ENCODE measurements around the gene RNF145. TPM values are rescaled to one million over a fixed set of nuclear protein-coding genes. Genes with fewer than 3 reads are reported as not detected.

The RNF145 gene
- total and polyA plus RNA-seq, 2 of the 13 experiments (the other 11 are each of a cell fraction or from before 2014, with no cell fraction given), result 24.6 TPM

DNA sequence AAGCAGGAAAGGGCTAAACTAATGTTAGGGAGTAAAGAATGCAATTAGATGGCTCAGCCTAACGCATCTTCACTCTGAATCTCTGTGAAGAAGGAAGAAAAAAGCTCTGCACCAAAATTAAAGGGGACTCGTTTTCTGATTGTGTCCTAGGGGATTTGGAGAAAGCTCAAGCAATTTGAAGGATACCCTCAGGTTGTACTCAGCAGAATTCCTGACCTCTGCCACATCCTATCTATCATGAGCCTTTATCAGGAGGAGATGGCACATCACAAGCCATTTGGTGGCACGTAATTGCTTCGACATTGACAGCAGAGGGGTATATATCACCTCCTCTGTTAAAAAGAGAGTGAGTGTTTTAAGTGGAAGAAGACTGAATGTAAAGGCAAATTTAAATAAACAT lies 77.4 kb downstream of the RNF145 start:
- Histone ChIP-seq H3K79me2 (ENCODE audit: insufficient read depth, low read length) (no peaks in the 10 kb centered on the region), H3K27ac (ENCODE audit: extremely low read length, insufficient read depth, low read length) (no peak overlapping the region), H3K9ac (ENCODE audit: insufficient read depth, low read depth, low read length) (no peak overlapping the region), H3K27me3 (ENCODE audit: control insufficient read depth in 1 of 2, insufficient read depth in 2 of 2, low read length in 2 of 2) (0 out of 5 replicates have a peak, but pooled peaks cover 0 to 3% of the 10 kb centered on the region in 2 experiments), H2AFZ (ENCODE audit: low read length) (no peak overlapping the region), H3K9me3 (ENCODE audit: low read length) (no peaks in the 10 kb centered on the region), H4K20me1 (ENCODE audit: insufficient read depth, low read length) (no peaks in the 10 kb centered on the region), H3K4me2 (ENCODE audit: low read depth, low read length) (no peak overlapping the region), H3K36me3 (replicated peaks in 1 of 2; ENCODE audit: control insufficient read depth in 1 of 2, insufficient read depth in 2 of 2, low read length in 2 of 2) (no peaks in the 10 kb centered on the region), H3K4me3 (replicated peaks in 1 of 3; ENCODE audit: insufficient read depth in 1 of 3, low read depth in 2 of 3, low read length in 3 of 3) (no peak overlapping the region), H3K4me1 (ENCODE audit: insufficient read depth, low read length) (no peaks in the 10 kb centered on the region)
- intact Hi-C loops (cut with micrococcal nuclease; ENCODE audit: unreplicated experiment), result loop anchor here (2.0 to 10.0 kb wide), 2 partner anchors 437 to 957 kb away; no protein-coding TSS in a partner anchor
- ChIA-PET CTCF (ENCODE audit: low intra/inter-chr PET ratio, low total read pairs) (no interaction called here), POLR2A (no interaction called here)
- TF ChIP-seq MIER3 (CRISPR knock-in tag; IDR thresholded peaks at IDR 0.05; ENCODE audit: borderline replicate concordance) (no peak), MYC (CRISPR knock-in tag; IDR thresholded peaks at IDR 0.05; ENCODE audit: borderline replicate concordance) (no peak), SKI (IDR thresholded peaks at IDR 0.05; ENCODE audit: partially characterized antibody) (no peak), GATAD1 (CRISPR knock-in tag; IDR thresholded peaks at IDR 0.05) (no peak), HDAC6 (IDR thresholded peaks at IDR 0.05; ENCODE audit: low read depth, low read length) (no peak), SRF (IDR thresholded peaks at IDR 0.05; ENCODE audit: low read depth, low read length) (no peak), ZNF224 (CRISPR knock-in tag; IDR thresholded peaks at IDR 0.05) (no peak), NFKB2 (CRISPR knock-in tag; IDR thresholded peaks at IDR 0.05; ENCODE audit: borderline replicate concordance) (no peak), ARID2 (CRISPR knock-in tag; IDR thresholded peaks at IDR 0.05; ENCODE audit: borderline replicate concordance) (no peak), SMAD9 (CRISPR knock-in tag; IDR thresholded peaks at IDR 0.05) (no peak), ZNF782 (CRISPR knock-in tag; IDR thresholded peaks at IDR 0.05; ENCODE audit: borderline replicate concordance) (no peak)
- TF ChIP-seq, protein P1, sequence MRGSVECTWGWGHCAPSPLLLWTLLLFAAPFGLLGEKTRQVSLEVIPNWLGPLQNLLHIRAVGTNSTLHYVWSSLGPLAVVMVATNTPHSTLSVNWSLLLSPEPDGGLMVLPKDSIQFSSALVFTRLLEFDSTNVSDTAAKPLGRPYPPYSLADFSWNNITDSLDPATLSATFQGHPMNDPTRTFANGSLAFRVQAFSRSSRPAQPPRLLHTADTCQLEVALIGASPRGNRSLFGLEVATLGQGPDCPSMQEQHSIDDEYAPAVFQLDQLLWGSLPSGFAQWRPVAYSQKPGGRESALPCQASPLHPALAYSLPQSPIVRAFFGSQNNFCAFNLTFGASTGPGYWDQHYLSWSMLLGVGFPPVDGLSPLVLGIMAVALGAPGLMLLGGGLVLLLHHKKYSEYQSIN (CRISPR knock-in tag; IDR thresholded peaks at IDR 0.05; ENCODE audit: borderline replicate concordance), result no peak
- TF ChIP-seq, protein P2, sequence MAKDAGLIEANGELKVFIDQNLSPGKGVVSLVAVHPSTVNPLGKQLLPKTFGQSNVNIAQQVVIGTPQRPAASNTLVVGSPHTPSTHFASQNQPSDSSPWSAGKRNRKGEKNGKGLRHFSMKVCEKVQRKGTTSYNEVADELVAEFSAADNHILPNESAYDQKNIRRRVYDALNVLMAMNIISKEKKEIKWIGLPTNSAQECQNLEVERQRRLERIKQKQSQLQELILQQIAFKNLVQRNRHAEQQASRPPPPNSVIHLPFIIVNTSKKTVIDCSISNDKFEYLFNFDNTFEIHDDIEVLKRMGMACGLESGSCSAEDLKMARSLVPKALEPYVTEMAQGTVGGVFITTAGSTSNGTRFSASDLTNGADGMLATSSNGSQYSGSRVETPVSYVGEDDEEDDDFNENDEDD (CRISPR knock-in tag; IDR thresholded peaks at IDR 0.05; ENCODE audit: borderline replicate concordance), result no peak
- TF ChIP-seq, protein P3, sequence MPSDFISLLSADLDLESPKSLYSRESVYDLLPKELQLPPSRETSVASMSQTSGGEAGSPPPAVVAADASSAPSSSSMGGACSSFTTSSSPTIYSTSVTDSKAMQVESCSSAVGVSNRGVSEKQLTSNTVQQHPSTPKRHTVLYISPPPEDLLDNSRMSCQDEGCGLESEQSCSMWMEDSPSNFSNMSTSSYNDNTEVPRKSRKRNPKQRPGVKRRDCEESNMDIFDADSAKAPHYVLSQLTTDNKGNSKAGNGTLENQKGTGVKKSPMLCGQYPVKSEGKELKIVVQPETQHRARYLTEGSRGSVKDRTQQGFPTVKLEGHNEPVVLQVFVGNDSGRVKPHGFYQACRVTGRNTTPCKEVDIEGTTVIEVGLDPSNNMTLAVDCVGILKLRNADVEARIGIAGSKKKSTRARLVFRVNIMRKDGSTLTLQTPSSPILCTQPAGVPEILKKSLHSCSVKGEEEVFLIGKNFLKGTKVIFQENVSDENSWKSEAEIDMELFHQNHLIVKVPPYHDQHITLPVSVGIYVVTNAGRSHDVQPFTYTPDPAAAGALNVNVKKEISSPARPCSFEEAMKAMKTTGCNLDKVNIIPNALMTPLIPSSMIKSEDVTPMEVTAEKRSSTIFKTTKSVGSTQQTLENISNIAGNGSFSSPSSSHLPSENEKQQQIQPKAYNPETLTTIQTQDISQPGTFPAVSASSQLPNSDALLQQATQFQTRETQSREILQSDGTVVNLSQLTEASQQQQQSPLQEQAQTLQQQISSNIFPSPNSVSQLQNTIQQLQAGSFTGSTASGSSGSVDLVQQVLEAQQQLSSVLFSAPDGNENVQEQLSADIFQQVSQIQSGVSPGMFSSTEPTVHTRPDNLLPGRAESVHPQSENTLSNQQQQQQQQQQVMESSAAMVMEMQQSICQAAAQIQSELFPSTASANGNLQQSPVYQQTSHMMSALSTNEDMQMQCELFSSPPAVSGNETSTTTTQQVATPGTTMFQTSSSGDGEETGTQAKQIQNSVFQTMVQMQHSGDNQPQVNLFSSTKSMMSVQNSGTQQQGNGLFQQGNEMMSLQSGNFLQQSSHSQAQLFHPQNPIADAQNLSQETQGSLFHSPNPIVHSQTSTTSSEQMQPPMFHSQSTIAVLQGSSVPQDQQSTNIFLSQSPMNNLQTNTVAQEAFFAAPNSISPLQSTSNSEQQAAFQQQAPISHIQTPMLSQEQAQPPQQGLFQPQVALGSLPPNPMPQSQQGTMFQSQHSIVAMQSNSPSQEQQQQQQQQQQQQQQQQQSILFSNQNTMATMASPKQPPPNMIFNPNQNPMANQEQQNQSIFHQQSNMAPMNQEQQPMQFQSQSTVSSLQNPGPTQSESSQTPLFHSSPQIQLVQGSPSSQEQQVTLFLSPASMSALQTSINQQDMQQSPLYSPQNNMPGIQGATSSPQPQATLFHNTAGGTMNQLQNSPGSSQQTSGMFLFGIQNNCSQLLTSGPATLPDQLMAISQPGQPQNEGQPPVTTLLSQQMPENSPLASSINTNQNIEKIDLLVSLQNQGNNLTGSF (CRISPR knock-in tag; IDR thresholded peaks at IDR 0.05), result no peak
- TF ChIP-seq, protein P4, sequence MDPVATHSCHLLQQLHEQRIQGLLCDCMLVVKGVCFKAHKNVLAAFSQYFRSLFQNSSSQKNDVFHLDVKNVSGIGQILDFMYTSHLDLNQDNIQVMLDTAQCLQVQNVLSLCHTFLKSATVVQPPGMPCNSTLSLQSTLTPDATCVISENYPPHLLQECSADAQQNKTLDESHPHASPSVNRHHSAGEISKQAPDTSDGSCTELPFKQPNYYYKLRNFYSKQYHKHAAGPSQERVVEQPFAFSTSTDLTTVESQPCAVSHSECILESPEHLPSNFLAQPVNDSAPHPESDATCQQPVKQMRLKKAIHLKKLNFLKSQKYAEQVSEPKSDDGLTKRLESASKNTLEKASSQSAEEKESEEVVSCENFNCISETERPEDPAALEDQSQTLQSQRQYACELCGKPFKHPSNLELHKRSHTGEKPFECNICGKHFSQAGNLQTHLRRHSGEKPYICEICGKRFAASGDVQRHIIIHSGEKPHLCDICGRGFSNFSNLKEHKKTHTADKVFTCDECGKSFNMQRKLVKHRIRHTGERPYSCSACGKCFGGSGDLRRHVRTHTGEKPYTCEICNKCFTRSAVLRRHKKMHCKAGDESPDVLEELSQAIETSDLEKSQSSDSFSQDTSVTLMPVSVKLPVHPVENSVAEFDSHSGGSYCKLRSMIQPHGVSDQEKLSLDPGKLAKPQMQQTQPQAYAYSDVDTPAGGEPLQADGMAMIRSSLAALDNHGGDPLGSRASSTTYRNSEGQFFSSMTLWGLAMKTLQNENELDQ (CRISPR knock-in tag; IDR thresholded peaks at IDR 0.05; ENCODE audit: borderline replicate concordance), result no peak
- no peak for DNase-seq (ENCODE audit: low spot score)
- FAIRE-seq, result no peak
- WGBS (ENCODE audit: low lambda C conversion rate), result 0% methylated on average over 4 of the region's 4 CpGs
- no peak for ATAC-seq
- no TSS peak for BruUV-seq (replicated peaks)
- in situ Hi-C loops (cut with HindIII; ENCODE audit: extremely low pct_ligation_motif_present, low pct_unique_long_range_greater_than_20kb), result no loop called here

All from HepG2 (cell line).